Epithelial cell of prostate (primary cell): Measurements from ENCODE around the gene SIPA1L3.
A peak's percentile ranks its signal among the peaks of the same experiment; 100 is the strongest.

Source experiments
- DNase-seq: peaks from one replicate; pipeline ENCODE4 v3.0.0-alpha.2; 2011; ENCODE audit warnings: low read depth, low spot score
- H3K27ac ChIP-seq: fragments of 450-650 bp; 2 replicates; pipeline ENCODE4 v1.5.1; 2017; ENCODE audit warnings: mild to moderate bottlenecking

SIPA1L3 gene

DNA sequence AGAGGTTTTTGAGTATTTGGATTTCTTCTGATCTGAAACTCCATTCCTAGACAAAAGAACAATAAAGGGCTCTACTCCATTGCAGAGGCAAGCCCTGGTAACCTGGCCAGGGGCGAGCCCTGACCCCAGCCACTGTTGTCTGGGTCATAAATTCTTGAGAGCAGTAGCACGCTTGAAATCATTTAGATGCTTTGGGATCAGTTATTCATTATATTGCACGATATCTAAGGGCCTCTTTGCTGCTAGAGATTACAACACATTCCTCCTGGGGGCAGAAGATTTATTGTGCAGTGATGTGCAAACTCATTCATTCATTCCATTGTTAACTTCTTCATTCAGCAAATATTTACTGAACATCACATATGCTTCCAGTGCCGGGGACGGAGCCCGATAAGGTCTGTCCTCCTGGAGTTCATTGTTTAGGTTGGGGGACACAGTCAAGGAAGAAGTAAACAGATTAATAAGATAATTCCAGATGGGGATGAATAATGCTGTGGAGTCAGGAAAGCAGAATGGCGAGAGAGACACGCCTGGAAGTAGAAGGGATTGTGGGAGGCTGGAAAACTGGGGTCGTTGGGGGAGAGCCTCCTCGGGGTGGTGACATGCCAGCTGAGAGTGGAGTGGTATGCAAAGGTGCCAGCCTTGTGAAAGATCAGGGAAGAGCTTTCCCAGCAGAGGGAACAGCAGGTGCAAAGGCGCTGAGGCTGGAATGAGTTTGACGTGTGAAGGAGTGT lies 34.9 kb downstream of the SIPA1L3 start:
- no peak overlapping the region for H3K27ac ChIP-seq
- no peak for DNase-seq

DNA sequence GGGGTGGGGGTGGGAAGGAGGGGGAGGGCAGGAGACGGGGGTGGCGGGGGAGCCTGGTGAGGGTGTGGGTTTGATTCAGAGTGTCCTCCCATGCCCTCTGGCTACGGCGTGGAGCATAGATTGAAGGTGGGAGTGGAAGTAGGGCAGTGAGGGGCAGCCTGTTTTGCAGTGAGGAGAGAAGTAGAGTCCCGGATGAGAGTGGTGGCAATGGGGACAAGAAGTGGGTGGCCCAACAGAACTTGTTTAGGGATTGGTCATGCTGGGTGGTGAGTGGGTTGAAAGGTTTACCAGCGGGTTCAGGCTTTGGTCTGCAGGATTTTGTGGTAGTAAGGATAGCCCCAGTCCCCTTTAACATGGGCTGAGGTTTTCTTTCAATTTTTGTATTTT lies 35.5 kb downstream of the SIPA1L3 start:
- no peak overlapping the region for H3K27ac ChIP-seq
- DNase-seq: no peak

DNA sequence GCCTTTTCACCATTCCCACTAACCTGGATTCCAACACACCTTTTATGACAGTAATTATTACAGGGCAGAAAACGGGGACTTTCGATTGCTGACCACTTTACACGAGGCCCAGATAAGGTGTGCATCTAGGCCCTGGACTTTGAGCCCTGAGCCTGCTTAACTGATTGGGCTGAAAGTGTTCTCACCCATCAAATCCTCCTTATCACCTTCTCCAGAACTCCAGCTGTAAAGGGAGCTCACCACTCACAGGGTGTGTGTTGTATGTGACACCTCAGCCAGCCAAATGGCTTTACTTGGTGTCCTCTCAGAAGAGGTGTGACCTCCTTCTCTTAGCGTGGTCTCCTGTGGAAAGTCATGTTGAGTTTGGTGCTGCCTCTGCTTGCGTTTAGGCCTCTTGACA lies 36.5 kb downstream of the SIPA1L3 start:
- no peak overlapping the region for H3K27ac ChIP-seq
- no peak for DNase-seq

DNA sequence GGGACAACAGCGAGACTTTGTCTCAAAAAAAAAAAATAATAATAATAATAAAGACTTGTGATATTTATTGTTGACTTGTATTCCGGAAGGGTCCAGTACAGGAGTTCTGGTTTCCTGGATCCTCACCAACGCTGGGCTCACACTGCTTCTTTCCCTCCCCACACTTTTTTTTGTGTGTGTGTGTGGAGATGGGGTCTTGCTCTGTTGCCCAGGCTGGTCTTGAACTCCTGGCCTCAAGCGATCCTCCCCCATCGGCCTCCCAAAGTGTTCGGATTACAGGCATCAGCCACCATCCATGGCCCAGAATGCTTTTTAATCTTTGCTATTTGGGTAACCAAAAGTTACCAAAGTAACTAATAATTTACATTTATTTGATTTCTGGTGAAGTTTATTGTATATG lies 39.1 kb downstream of the SIPA1L3 start:
- DNase-seq: no peak
- H3K27ac ChIP-seq: no peak overlapping the region

DNA sequence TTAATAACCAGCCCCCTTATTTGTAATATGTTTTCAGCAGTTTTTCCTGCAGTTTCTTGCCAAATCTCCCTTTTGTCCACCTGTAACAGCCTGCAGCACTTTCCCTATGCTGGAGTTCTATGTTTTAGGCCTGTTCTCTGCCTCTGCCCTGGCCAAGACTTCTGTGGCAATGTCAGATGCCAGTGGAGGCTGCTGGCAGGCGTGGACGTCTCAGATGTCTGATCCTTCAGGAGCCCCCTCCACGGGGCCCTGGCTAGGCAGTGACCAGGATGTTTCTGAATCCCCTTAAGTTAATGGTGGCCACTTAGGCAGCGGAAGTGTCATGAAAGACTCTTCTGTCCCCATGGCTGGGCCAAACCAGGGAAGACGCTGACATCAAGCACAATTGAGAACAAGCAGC lies 40.8 kb downstream of the SIPA1L3 start:
- H3K27ac ChIP-seq: no peak overlapping the region

DNA sequence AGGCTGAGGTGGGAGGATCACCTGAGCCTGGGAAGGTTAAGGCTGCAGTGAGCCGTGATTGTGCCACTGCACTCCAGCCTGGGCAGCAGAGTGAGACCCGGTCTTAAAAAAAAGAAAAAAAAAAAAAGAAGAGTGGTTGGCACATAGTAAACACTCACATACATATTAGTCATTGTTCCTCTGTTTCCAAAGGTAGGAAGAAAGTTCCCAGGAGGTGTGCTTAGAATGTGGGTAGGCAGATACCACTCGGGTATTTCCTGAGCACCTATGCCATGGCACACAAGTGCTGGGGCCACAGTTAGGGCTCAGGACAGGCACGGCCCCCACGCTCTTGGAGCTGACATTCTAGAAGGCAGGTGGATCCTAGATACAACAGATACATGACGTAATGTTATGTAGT lies 41.4 kb downstream of the SIPA1L3 start:
- DNase-seq: no peak
- no peak overlapping the region for H3K27ac ChIP-seq

More for the DNA sequence above, 40.8 kb downstream of the SIPA1L3 start:
- no peak for DNase-seq

DNA sequence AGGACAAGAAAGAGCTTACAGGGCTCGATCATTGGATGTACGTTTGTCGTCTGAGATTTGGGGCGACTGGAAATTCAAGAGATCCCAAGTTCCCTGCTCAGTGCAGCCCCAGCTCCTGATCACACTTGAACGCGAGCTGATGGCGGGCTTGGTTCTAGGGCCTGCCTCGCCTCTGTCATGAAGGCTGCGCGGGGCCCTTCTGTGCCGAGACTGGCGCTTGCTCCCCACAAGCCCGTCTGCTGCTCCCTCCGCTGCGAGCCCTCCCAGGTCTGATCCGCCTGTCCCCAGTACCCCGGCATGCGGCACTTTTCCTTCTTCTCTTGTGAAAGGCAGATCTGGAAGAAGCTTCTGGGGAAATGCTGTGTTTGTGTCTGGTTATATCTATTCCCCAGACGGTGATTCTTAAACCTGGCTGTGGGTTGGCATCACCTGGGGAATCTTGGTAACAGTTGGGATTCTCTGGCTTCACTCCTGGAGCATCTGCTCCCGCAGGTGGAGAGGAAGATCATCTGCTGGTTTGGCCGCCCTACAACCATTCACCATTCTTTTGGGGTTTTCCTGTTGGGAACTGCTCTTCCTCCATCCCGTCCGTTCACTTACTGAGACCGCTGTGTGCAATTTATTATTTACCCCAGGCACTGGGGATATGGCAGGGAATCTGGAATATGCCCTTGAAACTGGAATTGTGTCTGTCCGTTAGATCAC lies 43.6 kb downstream of the SIPA1L3 start:
- H3K27ac ChIP-seq: no peak overlapping the region
- no peak for DNase-seq

DNA sequence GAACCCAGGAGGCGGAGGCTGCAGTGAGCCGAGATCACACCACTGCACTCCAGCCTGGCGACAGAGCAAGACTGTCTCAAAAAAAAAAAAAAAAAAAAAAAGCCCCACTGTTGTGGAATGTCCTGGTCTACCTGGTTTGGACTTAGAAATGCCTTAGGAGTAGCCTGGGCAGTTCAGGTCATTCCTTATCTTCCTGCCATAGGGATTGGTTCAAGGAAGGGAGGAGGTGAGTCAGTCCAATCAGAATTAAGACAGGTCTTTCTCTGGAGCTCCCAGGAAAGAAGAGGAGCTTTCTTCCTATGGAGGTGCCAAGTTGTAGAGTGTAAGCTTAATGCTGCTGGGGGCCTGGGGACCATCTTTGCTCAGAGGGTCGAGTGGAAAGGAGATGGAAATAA lies 44.8 kb downstream of the SIPA1L3 start:
- no peak overlapping the region for H3K27ac ChIP-seq
- DNase-seq: no peak

DNA sequence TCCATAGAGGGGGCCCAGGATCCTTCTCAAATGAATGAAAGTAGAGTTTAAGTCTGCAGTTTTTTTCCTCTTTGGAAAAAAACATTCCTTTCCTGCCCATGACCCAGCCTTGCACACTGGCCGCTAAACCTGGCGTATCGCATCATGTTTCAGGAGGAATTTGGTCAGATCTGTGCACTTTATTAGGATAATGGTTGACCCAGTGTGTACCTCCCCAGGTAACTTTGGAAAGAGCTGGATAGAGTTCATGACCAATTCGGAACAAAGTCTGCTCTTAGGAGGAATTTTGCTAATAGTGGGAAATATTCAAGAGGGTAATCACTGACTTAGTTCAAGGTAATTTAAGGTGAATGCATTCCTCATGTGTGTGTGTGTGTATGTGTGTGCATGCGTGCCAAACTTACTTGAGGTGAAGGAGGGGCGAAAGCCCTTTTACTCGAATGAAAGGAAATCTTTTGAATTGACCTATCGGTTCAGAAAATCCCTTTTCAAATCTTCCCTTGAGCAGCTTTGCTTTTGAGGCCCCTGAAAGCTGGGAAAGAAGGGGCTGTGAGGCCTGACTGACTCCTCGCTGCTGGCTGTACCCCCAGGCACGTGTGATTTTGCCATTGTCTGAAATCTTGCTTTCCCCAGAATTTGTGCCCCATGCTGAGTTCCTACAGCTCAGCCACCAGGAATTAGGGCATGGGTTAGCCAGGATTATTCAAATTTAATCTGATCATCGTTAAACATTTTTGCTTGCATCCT lies 46.3 kb downstream of the SIPA1L3 start:
- H3K27ac ChIP-seq: peak overlapping the region; percentile 16
- no peak for DNase-seq

DNA sequence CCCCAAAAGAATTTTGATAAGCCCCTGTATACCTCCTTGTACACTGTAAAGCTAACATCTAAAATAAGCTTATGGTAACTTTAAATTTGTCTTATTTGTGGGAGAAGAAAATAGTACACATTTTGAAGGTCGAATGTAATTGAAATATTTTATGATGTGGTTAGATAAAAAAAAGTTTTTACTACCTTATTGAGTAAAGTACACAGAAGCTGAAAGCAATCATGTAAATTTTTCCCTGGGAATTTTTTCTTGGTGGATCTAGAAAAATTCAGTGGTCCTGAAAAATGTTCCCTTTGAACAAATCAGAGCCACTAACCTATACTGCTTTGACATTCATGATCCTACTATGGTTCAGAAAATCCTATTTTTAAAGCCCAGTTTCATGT lies 46.9 kb downstream of the SIPA1L3 start:
- peak overlapping the region; percentile 16 for H3K27ac ChIP-seq
- no peak for DNase-seq

DNA sequence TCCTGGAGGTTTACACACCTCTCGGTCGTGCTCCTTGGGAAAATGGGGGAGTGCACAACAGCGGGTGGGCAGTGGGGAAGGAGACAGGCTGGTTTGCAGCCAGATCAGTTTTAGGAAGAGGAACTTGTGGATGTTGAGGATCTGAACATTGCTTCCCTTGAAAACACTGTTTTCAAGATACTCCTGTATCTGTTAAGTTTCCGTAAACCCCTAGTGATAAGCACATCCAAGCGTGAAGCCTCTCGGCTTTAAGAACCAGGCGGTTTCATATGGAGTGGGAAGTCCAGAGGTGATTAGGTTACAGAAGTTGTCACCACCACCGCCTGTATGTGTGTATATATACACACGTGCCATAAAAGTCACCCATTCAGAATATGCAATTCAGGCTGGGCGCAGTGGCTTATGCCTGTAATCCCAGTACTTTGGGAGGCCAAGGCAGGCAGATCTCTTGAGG lies 47.4 kb downstream of the SIPA1L3 start:
- H3K27ac ChIP-seq: no peak overlapping the region
- no peak for DNase-seq

DNA sequence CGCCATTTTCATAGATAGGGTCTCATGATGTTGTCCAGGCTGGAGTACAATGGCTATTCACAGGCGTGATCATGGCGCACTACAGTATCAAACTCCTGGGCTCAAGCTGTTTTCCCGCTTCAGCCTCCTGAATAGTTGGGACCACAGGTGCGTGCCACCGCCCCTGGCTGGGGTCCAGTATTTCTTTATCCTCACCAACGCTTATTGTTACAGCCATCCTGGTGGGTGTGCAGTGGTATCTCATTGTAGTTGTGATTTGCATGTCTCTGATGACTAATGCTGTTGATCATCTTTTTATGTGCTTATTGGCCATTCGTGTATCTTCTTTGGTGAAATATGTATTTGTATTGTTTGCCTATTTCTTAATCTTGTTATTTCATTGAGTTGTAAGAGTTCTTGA lies 49.0 kb downstream of the SIPA1L3 start:
- peak overlapping the region; percentile 37 for H3K27ac ChIP-seq
- no peak for DNase-seq

DNA sequence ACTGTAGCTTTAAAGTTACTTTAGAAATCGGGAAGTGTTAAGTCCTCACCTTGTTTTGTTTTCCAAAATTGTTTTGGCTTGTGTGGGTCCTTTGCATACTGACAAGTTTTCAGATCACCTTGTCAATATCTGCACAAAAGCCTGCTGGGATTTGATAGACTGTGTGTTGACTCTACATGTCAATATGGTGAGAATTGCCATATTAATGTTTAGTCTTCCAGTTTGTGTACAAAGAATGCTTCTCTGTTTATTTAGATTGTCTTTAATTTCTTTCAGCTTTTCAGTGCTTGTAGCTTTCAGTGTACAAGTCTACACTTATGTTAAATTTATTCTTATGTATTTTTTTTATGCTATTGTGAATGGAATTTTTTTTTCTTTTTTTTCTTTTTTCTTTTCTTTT lies 50.2 kb downstream of the SIPA1L3 start:
- no peak for DNase-seq
- no peak overlapping the region for H3K27ac ChIP-seq

DNA sequence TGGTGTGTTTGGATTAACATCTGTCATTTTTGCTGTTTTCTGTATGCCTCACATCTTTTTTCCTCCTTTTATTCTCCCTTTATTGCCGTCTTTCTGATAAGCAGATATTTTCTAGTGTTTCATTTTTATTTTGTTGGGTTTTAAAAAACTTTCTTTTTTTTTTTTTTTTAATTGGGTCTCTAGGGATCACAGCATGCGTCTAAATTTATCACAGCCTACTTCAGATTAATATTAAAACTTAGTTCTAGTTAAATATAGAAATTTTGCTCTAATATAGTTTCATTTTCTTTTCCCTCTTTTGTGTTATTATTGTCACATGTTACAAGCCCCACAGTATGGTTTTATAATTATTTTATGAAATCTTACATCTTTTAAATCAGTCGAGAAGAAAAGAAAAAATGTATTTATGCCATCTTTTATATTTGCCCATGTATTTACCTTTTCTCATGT lies 52.7 kb downstream of the SIPA1L3 start:
- no peak for DNase-seq
- no peak overlapping the region for H3K27ac ChIP-seq

DNA sequence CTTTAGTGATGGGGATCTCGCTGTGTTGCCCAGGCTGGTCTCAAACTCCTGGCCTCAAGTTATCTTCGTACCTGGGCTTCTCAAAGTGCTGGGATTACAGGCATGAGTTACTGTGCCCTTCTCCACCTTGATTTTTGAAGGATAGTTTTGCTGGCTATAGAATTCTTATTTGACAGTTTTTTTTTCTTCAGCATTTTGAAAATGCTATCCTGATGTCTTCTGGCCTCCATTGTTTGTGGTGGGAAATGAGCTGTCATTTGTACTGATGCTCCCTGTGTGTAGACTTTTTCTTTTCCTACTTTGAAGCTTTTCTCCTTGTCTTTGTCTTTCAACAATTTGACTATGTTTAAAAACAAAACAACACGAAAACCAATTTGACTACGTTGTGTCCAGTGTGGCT lies 54.2 kb downstream of the SIPA1L3 start:
- no peak for DNase-seq
- peak overlapping the region; percentile 56 for H3K27ac ChIP-seq

DNA sequence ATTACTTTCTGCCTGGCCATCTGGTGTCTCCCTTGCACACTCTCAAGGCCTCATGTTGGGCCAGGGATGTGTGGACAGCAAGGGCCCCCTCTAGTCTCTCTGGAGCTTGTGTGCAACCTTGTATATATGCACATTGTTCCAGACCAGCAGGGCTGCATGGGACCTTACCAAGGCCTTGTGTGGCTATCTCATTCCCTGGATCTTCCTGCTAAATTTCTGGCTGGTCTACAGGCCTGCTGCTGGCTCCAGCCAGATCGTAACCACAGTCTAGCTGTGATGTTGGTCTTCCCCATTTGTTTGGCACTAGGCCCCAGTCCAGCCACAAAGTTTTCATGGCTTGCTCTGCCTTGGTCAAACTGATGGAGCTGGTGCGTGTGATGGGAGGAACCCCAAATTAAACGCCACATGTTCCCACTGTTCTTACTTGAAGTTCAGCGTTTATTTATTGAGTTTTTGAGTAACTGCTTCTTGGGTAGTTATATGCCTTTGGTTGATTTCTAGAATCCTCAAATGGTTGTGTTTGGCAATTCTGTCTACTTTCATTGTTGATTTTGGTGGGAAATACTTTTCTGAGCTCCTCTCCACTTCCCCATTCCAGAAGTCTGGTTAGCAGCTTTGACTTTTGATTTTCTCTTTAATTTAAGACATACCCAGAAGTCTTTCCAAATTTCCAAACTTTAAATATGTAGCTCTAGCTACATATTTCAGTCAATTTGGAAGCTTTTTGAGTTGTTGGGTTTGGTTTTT lies 56.4 kb downstream of the SIPA1L3 start:
- no peak for DNase-seq
- peak overlapping the region; percentile 6 for H3K27ac ChIP-seq

DNA sequence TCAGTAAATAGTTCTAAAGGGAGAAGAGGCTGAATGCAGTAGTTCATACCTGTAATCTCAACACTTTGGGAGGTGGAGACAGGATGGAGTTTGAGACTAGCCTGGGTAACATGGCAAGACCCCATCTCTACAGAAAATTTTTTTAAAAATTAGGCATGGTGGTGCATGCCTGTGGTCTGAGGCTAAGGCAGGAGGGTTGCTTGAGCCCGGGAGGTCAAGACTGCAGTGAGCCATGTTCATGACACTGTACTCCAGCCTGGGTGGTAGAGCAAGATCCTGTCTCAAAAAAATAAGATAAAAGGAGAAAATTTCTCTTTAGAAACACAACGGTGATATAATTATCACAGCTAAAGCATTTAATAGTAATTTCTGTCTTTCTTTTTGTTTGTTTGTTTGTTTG lies 57.1 kb downstream of the SIPA1L3 start:
- DNase-seq: no peak
- no peak overlapping the region for H3K27ac ChIP-seq

DNA sequence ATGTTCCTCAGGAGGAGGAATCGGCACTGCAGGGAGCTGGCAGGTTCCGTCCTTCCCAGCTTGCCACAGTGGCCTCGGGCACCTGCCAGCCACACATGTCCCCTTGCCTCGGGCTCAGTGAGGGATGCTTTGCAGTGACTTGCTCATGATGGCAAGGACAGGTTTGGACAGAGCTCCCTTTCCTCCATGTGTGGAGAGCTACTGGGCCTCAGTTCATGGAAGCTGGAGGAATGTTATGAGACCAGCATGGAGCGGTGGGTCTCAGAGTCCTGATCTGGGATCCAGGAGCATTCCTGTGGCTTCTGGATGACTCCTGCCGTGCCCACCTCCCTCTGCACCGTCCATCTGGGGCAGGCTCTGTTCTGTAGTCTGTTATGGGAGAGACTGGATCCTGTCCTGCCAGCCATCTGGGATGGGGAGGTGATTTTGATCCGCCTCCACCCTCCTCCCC lies 59.2 kb downstream of the SIPA1L3 start:
- H3K27ac ChIP-seq: peak overlapping the region; percentile 56
- DNase-seq: no peak

DNA sequence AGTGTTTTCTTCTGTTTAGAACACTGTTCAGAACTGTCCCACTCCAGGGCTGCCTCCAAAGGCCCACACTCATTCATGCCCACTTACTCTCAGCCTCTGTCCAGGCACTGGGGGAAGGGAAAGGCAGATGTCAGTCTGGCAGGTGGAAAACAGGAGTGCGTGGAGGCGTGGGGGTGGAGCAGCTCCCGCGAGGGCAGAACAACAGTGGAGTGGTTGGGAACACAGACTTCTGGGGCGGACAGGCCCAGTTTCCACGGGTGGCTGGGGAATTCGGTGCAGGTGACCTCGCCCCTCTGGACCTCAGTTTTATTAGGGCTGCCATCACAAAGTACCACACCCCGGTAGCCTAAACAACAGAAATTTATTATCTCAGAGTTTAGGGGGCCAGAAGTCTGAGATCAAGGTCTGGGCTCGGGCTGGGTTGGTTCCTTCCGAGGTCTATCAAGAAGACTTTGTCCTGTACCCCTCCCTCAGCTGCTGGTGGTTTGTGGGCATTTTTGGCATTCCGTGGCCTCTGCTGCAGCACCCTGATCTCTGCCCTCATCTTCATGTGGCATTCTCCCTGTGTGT lies 59.7 kb downstream of the SIPA1L3 start:
- peak overlapping the region; percentile 56 for H3K27ac ChIP-seq
- DNase-seq: no peak

DNA sequence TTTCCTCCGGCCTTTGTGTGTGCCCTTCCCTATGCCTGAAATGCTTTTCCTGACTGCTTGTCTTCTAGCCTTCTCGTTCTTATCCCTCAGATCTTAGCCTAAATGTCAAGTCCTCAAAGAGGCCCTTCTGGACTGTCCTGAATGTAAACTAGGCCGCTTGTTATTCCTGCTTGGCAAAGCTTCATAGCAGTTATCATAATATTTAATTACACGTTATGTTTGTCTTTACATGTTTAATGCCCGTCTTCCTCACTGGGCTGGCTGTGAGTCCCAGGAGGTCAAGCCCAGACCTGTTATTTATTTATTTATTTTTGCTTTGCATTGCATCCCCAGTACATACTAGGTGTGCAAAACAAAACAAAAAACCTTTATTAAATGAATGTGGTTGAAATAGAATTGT lies 62.7 kb downstream of the SIPA1L3 start:
- peak; percentile 27 for DNase-seq
- peak overlapping the region; percentile 43 for H3K27ac ChIP-seq
